Measurements from ENCODE around the gene NUCKS1. TPM values are rescaled to one million over a fixed set of nuclear protein-coding genes. Genes with fewer than 3 reads are reported as not detected.

Gene NUCKS1
- polyA plus RNA-seq, 3 donors: 4.2 to 4.9 (median 4.2) TPM

DNA sequence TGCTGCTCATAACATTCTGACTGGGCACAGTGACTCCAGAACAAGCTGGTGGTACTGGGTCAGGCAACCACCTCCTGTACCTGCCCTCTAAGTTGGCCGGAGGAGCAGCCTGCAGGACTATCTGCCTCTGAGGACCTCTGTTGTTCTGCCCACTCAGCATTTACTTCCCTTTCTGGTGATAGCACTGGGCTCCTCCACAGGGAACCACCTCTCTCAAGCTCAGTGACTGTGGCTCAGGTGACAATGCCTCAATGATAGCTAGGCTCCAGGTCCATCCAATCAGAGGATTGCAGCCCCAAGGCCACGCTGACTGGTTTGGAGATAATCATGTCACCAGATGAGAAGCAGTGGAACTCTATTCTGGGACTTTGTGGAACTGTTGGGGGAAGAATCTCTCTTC, 47.2 kb upstream of the NUCKS1 start:
- H3K36me3 Mint-ChIP-seq: peaks cover 0 to 14% of the 10 kb centered on the region in 2 donors
- no peak overlapping the region for H3K9ac ChIP-seq (ENCODE audit: insufficient read depth, low read length, poor library complexity, severe bottlenecking)
- WGBS (ENCODE audit: insufficient coverage): 90% methylated on average over 2 of the region's 2 CpGs

DNA sequence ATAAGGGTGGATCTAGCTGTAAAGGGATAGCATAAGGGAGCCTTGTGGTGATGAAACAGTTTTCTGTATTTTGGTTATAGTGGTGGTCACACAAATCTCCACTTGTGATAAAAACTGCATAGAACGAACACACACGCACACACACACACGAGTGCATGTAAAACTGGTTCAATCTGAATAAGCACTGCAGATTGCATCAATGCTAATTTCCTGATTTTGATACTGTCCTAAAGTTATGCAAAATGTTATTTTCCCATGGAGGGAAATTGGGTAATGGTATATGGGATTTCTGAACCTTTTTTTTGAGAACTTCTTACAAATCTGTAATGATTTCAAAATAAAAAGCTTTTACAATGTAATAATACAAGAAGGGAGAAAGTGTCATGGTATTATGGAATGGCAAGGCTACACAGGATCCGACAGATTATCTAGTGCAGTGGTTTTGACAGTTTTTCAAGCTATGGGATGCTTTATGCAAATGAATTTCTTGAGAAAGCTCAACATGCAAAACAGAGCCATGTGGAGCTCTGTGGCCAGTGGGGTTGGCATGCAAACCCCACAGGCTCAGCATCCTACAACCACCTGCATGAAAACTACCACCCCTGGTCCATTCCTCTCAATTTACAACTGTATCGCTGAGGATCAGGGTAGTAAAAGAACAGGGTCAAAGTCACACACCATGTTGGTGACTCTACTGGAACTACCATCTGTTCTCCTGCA, 44.2 kb upstream of the NUCKS1 start:
- H3K27ac Mint-ChIP-seq: no peak overlapping the region
- intact Hi-C loops (cut with micrococcal nuclease): loop anchor here (5.0 kb wide), 3 partner anchors 123 to 313 kb away; no protein-coding TSS in a partner anchor

More for the DNA sequence above, 47.2 kb upstream of the NUCKS1 start:
- Mint-ChIP-seq H3K27me3 (ENCODE audit: low read depth in 3 of 3) (peaks cover 0 to 2% (median 2%) of the 10 kb centered on the region in 3 donors), H3K27ac (peak overlapping the region in 1 of 7 donors; percentile 62), H3K4me3 (no peak overlapping the region), H3K9me3 (no peaks in the 10 kb centered on the region), H3K4me1 (peaks cover 21% of the 10 kb centered on the region)
- DNase-seq: no peak
- Histone ChIP-seq H3K9me3 (replicated peaks in 1 of 2; ENCODE audit: control insufficient read depth in 1 of 2, insufficient read depth in 1 of 2, low read length in 2 of 2) (no peaks in the 10 kb centered on the region), H3K79me2 (ENCODE audit: insufficient read depth, low read length) (no peaks in the 10 kb centered on the region), H3K4me2 (replicated peaks; ENCODE audit: extremely low read depth, low read length, poor library complexity, severe bottlenecking) (no peak overlapping the region), H3K36me3 (replicated peaks in 1 of 2; ENCODE audit: control insufficient read depth in 1 of 2, insufficient read depth in 2 of 2, low read length in 2 of 2) (no peaks in the 10 kb centered on the region), H2AFZ (ENCODE audit: insufficient read depth, low read depth, low read length, poor library complexity, severe bottlenecking) (no peak overlapping the region), H4K20me1 (ENCODE audit: insufficient read depth, low read length) (no peaks in the 10 kb centered on the region), H3K27me3 (ENCODE audit: control insufficient read depth in 2 of 2, insufficient read depth in 2 of 2, low read length in 2 of 2) (no peaks in the 10 kb centered on the region), H3K4me1 (ENCODE audit: control insufficient read depth in 1 of 2, insufficient read depth in 2 of 2, low read length in 2 of 2) (peaks cover 19% of the 10 kb centered on the region in 2 donors), H3K4me3 (replicated peaks in 1 of 3; ENCODE audit: low read depth in 2 of 3, low read length in 3 of 3) (no peak overlapping the region), H3K27ac (ENCODE audit: low read depth in 1 of 2, low read length in 2 of 2) (no peak overlapping the region)
- TF ChIP-seq, protein P1, sequence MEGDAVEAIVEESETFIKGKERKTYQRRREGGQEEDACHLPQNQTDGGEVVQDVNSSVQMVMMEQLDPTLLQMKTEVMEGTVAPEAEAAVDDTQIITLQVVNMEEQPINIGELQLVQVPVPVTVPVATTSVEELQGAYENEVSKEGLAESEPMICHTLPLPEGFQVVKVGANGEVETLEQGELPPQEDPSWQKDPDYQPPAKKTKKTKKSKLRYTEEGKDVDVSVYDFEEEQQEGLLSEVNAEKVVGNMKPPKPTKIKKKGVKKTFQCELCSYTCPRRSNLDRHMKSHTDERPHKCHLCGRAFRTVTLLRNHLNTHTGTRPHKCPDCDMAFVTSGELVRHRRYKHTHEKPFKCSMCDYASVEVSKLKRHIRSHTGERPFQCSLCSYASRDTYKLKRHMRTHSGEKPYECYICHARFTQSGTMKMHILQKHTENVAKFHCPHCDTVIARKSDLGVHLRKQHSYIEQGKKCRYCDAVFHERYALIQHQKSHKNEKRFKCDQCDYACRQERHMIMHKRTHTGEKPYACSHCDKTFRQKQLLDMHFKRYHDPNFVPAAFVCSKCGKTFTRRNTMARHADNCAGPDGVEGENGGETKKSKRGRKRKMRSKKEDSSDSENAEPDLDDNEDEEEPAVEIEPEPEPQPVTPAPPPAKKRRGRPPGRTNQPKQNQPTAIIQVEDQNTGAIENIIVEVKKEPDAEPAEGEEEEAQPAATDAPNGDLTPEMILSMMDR (IDR thresholded peaks at IDR 0.05): no peak
- intact Hi-C loops (cut with micrococcal nuclease): no loop called here

More for the DNA sequence above, 44.2 kb upstream of the NUCKS1 start:
- Histone ChIP-seq H3K27ac (ENCODE audit: low read depth in 1 of 2, low read length in 2 of 2) (no peak overlapping the region), H4K20me1 (ENCODE audit: insufficient read depth, low read length) (no peaks in the 10 kb centered on the region), H3K4me3 (replicated peaks in 1 of 3; ENCODE audit: low read depth in 2 of 3, low read length in 3 of 3) (no peak overlapping the region), H3K27me3 (ENCODE audit: control insufficient read depth in 2 of 2, insufficient read depth in 2 of 2, low read length in 2 of 2) (no peaks in the 10 kb centered on the region), H3K36me3 (replicated peaks in 1 of 2; ENCODE audit: control insufficient read depth in 1 of 2, insufficient read depth in 2 of 2, low read length in 2 of 2) (no peaks in the 10 kb centered on the region), H3K9ac (ENCODE audit: insufficient read depth, low read length, poor library complexity, severe bottlenecking) (no peak overlapping the region), H2AFZ (ENCODE audit: insufficient read depth, low read depth, low read length, poor library complexity, severe bottlenecking) (no peak overlapping the region), H3K4me2 (replicated peaks; ENCODE audit: extremely low read depth, low read length, poor library complexity, severe bottlenecking) (no peak overlapping the region), H3K9me3 (replicated peaks in 1 of 2; ENCODE audit: control insufficient read depth in 1 of 2, insufficient read depth in 1 of 2, low read length in 2 of 2) (no peaks in the 10 kb centered on the region), H3K79me2 (ENCODE audit: insufficient read depth, low read length) (no peaks in the 10 kb centered on the region), H3K4me1 (ENCODE audit: control insufficient read depth in 1 of 2, insufficient read depth in 2 of 2, low read length in 2 of 2) (peaks cover 19% of the 10 kb centered on the region in 2 donors)
- 100% methylated on average over 1 of the region's 5 CpGs for WGBS (ENCODE audit: insufficient coverage)
- peak in 2 of 3 donors; percentile 26 to 65 for DNase-seq
- Mint-ChIP-seq H3K4me3 (no peak overlapping the region), H3K4me1 (peaks cover 27% of the 10 kb centered on the region), H3K9me3 (no peaks in the 10 kb centered on the region), H3K27me3 (ENCODE audit: low read depth in 3 of 3) (no peaks in the 10 kb centered on the region), H3K36me3 (peaks cover 0 to 16% of the 10 kb centered on the region in 2 donors)
- TF ChIP-seq, protein P1 (IDR thresholded peaks at IDR 0.05): no peak
